Naive thymus-derived CD8-positive, alpha-beta T cell (primary cell): ENCODE data around the gene P2RX2. TPM values are rescaled to one million over a fixed set of nuclear protein-coding genes. Genes with fewer than 3 reads are reported as not detected.

Experiments
- ATAC-seq, 2 donors: fragments of 150-1000 bp; cut with Tn5 transposase in 1 of 2; sonication (Bioruptor Pico), chemical (Tn5 transposase) in 1 of 2; 1 replicate in 1 of 2; 2 replicates in 1 of 2; pipeline ENCODE4 v1.10.0; 2021; ENCODE audit warnings: mild to moderate bottlenecking in 2 of 2, moderate library complexity in 2 of 2
- POLR2A ChIA-PET: fragments of 350-600 bp; sonication (Branson Sonifier 250); formaldehyde crosslinking; loops from one replicate; lab custom pipeline; 2021; ENCODE audit warnings: antibody characterized with exemption; lab: Charles Lee
- DNase-seq, 10 donors: peaks; one replicate each; pipeline versions ENCODE4 v3.0.0 to v3.0.0-alpha.2; 2020 to 2022
- H3K27ac Mint-ChIP-seq, 10 donors: one replicate each; pipeline ENCODE4 v1.8.0; 2020 to 2022; ENCODE audit warnings: mild to moderate bottlenecking in 10 of 10, mixed read lengths in 10 of 10, moderate library complexity in 4 of 10, inconsistent platforms in 1 of 10
- H3K27me3 Mint-ChIP-seq, 5 donors: one replicate each; pipeline ENCODE4 v1.8.0; 2021 to 2022; ENCODE audit warnings: mixed read lengths in 5 of 5
- H3K36me3 Mint-ChIP-seq, 3 donors: one replicate each; pipeline ENCODE4 v1.8.0; 2020 to 2022; ENCODE audit warnings: mixed read lengths in 3 of 3, mild to moderate bottlenecking in 2 of 3, inconsistent platforms in 1 of 3
- H3K4me1 Mint-ChIP-seq, 4 donors: one replicate each; pipeline ENCODE4 v1.8.0; 2021 to 2022; ENCODE audit warnings: mixed read lengths in 4 of 4
- H3K4me3 Mint-ChIP-seq, 10 donors: one replicate each; pipeline ENCODE4 v1.8.0; 2020 to 2022; ENCODE audit warnings: mild to moderate bottlenecking in 10 of 10, mixed read lengths in 10 of 10, moderate library complexity in 6 of 10, inconsistent platforms in 1 of 10
- H3K9me3 Mint-ChIP-seq, 9 donors: one replicate each; pipeline ENCODE4 v1.8.0; 2020 to 2022; ENCODE audit warnings: mixed read lengths in 9 of 9, mild to moderate bottlenecking in 3 of 9, inconsistent platforms in 1 of 9, moderate library complexity in 1 of 9
- polyA plus RNA-seq, 3 donors: library from polyadenylated mRNA; unstranded; fragments of 300-500 nt; fragmentation: Illumina TruSeq; gene quantifications; one replicate each; pipeline ENCODE4 v1.2.3, GENCODE V29; 2021
- total RNA-seq, 8 experiments: library from RNA in 2 of 8; stranded (reverse) in 2 of 8; gene quantifications; one replicate each; pipeline ENCODE4 v1.2.3 and lab custom pipeline; 2021 to 2026

P2RX2 gene
- total and polyA plus RNA-seq, 5 experiments from 2014 or later: not detected

- ATAC-seq: peak in 1 of 2 donors; percentile 11
- peak overlapping the region; percentile 40 to 79 (median 66) for H3K4me3 Mint-ChIP-seq
- peaks cover 8 to 21% (median 11%) of the 10 kb centered on the region in 4 donors for H3K4me1 Mint-ChIP-seq
- POLR2A ChIA-PET: no interaction called here
- no peak for DNase-seq
- no peak overlapping the region for H3K27ac Mint-ChIP-seq
- H3K9me3 Mint-ChIP-seq: peaks cover 0 to 18% (median 2%) of the 10 kb centered on the region in 9 donors
- peaks cover 1 to 7% (median 5%) of the 10 kb centered on the region in 3 donors for H3K36me3 Mint-ChIP-seq
- peaks cover 14 to 37% (median 26%) of the 10 kb centered on the region in 5 donors for H3K27me3 Mint-ChIP-seq
Observed at GRCh38 chr12:132617822-132618682, 524 bp upstream of the P2RX2 start.

- peaks cover 0 to 18% (median 2%) of the 10 kb centered on the region in 9 donors for H3K9me3 Mint-ChIP-seq
- H3K4me1 Mint-ChIP-seq: peaks cover 10 to 21% (median 11%) of the 10 kb centered on the region in 4 donors
Observed at GRCh38 chr12:132619071-132619385, 452 bp downstream of the P2RX2 start.

GRCh38 chr12:132619386-132620112 lies 973 bp downstream of the P2RX2 start:
- peaks cover 1 to 8% (median 5%) of the 10 kb centered on the region in 3 donors for H3K36me3 Mint-ChIP-seq
- peaks cover 13 to 37% (median 26%) of the 10 kb centered on the region in 5 donors for H3K27me3 Mint-ChIP-seq
- ATAC-seq (no peak), DNase-seq (no peak)
- peaks cover 0 to 18% (median 2%) of the 10 kb centered on the region in 9 donors for H3K9me3 Mint-ChIP-seq
- peaks cover 10 to 21% (median 11%) of the 10 kb centered on the region in 4 donors for H3K4me1 Mint-ChIP-seq
- POLR2A ChIA-PET: no interaction called here
- H3K4me3 Mint-ChIP-seq: no peak overlapping the region
- H3K27ac Mint-ChIP-seq: no peak overlapping the region

More at GRCh38 chr12:132619071-132619385, 452 bp downstream of the P2RX2 start:
- Mint-ChIP-seq H3K4me3 (no peak overlapping the region), H3K27ac (no peak overlapping the region), H3K27me3 (peaks cover 13 to 37% (median 26%) of the 10 kb centered on the region in 5 donors), H3K36me3 (peaks cover 1 to 8% (median 5%) of the 10 kb centered on the region in 3 donors)
- DNase-seq: no peak
- ATAC-seq: no peak
- POLR2A ChIA-PET: no interaction called here

- Mint-ChIP-seq H3K27me3 (peaks cover 8 to 31% (median 20%) of the 10 kb centered on the region in 5 donors), H3K9me3 (peaks cover 0 to 14% (median 2%) of the 10 kb centered on the region in 9 donors), H3K4me3 (no peak overlapping the region), H3K4me1 (peaks cover 6 to 14% (median 7%) of the 10 kb centered on the region in 4 donors), H3K36me3 (peaks cover 1 to 11% (median 5%) of the 10 kb centered on the region in 3 donors), H3K27ac (no peak overlapping the region)
- no peak for DNase-seq
- POLR2A ChIA-PET: no interaction called here
- no peak for ATAC-seq
Observed at GRCh38 chr12:132620113-132620898, 1.7 kb downstream of the P2RX2 start.

GRCh38 chr12:132620899-132621656 lies 2.5 kb downstream of the P2RX2 start:
- POLR2A ChIA-PET: interaction anchor here (0.6 kb wide), 1 partner anchor 12 kb away, joined by 3 read pairs; no protein-coding TSS in a partner anchor
- Mint-ChIP-seq H3K4me3 (no peak overlapping the region), H3K36me3 (peaks cover 1 to 14% (median 5%) of the 10 kb centered on the region in 3 donors), H3K9me3 (peaks cover 0 to 14% (median 2%) of the 10 kb centered on the region in 9 donors), H3K27ac (no peak overlapping the region), H3K27me3 (peaks cover 8 to 25% (median 14%) of the 10 kb centered on the region in 5 donors), H3K4me1 (peaks cover 3 to 9% (median 7%) of the 10 kb centered on the region in 4 donors)
- no peak for DNase-seq
- no peak for ATAC-seq

GRCh38 chr12:132621657-132622435 lies 3.3 kb downstream of the P2RX2 start:
- peak in 1 of 10 donors; percentile 57 for DNase-seq
- no peak overlapping the region for H3K4me3 Mint-ChIP-seq
- H3K9me3 Mint-ChIP-seq: peaks cover 0 to 11% (median 2%) of the 10 kb centered on the region in 9 donors
- peaks cover 3 to 9% (median 7%) of the 10 kb centered on the region in 4 donors for H3K4me1 Mint-ChIP-seq
- H3K36me3 Mint-ChIP-seq: peaks cover 1 to 14% (median 5%) of the 10 kb centered on the region in 3 donors
- H3K27me3 Mint-ChIP-seq: peaks cover 8 to 20% (median 11%) of the 10 kb centered on the region in 5 donors
- no peak for ATAC-seq
- H3K27ac Mint-ChIP-seq: no peak overlapping the region
- POLR2A ChIA-PET: interaction anchor here (0.6 kb wide), 1 partner anchor 11 kb away, joined by 3 read pairs; no protein-coding TSS in a partner anchor

- POLR2A ChIA-PET: no interaction called here
- Mint-ChIP-seq H3K9me3 (peaks cover 0 to 6% (median 2%) of the 10 kb centered on the region in 9 donors), H3K4me1 (peaks cover 3 to 8% (median 6%) of the 10 kb centered on the region in 4 donors), H3K27me3 (peaks cover 5 to 13% (median 7%) of the 10 kb centered on the region in 5 donors), H3K36me3 (peaks cover 0 to 14% (median 3%) of the 10 kb centered on the region in 3 donors), H3K27ac (peak overlapping the region in 2 of 10 donors; percentile 33 to 56), H3K4me3 (no peak overlapping the region)
- ATAC-seq: no peak
- peak in 1 of 10 donors; percentile 52 for DNase-seq
Observed at GRCh38 chr12:132622437-132623071, 4.0 kb downstream of the P2RX2 start.

- DNase-seq (no peak), ATAC-seq (no peak)
- peaks cover 0 to 2% (median 0%) of the 10 kb centered on the region in 9 donors for H3K9me3 Mint-ChIP-seq
- H3K36me3 Mint-ChIP-seq: peaks cover 0 to 7% (median 0%) of the 10 kb centered on the region in 3 donors
- H3K27me3 Mint-ChIP-seq: peaks cover 0 to 6% (median 0%) of the 10 kb centered on the region in 5 donors
- peaks cover 0 to 2% (median 1%) of the 10 kb centered on the region in 4 donors for H3K4me1 Mint-ChIP-seq
- no peak overlapping the region for H3K4me3 Mint-ChIP-seq
- POLR2A ChIA-PET: no interaction called here
- H3K27ac Mint-ChIP-seq: peak overlapping the region in 1 of 10 donors; percentile 56
Observed at GRCh38 chr12:132623072-132623869, 4.7 kb downstream of the P2RX2 start.

GRCh38 chr12:132624186-132624855 lies 5.7 kb downstream of the P2RX2 start:
- H3K4me1 Mint-ChIP-seq: peaks cover 0 to 2% (median under 1%) of the 10 kb centered on the region in 4 donors
- peaks cover 0 to 6% (median 0%) of the 10 kb centered on the region in 5 donors for H3K27me3 Mint-ChIP-seq
- no peak for DNase-seq
- ATAC-seq: no peak
- POLR2A ChIA-PET: no interaction called here
- no peak overlapping the region for H3K27ac Mint-ChIP-seq
- peaks cover 0 to 2% (median 0%) of the 10 kb centered on the region in 9 donors for H3K9me3 Mint-ChIP-seq
- H3K4me3 Mint-ChIP-seq: no peak overlapping the region
- peaks cover 0 to 9% (median 0%) of the 10 kb centered on the region in 3 donors for H3K36me3 Mint-ChIP-seq
